KMS-11 (cell line): Measurements from ENCODE around the gene ACTRT1.

Experiments
- H2AFZ ChIP-seq: fragments of 200-600 bp; sonication (generic); 2 replicates; pipeline ENCODE4 v1.6.1; 2016; ENCODE audit warnings: antibody characterized with exemption, mixed run types, low read depth
- H3K27ac ChIP-seq: fragments of 200-600 bp; sonication (generic); 2 replicates; pipeline ENCODE4 v1.6.1; 2016; ENCODE audit warnings: mild to moderate bottlenecking, mixed run types
- H3K27me3 ChIP-seq: fragments of 200-600 bp; sonication (generic); 2 replicates; pipeline ENCODE4 v1.6.1; 2017; ENCODE audit warnings: mild to moderate bottlenecking, low read depth, mixed run types, moderate library complexity; ENCODE audit not compliant: insufficient read depth
- H3K36me3 ChIP-seq: fragments of 200-600 bp; sonication (generic); 2 replicates; pipeline ENCODE4 v1.6.1; 2017; ENCODE audit warnings: mild to moderate bottlenecking, mixed run types; ENCODE audit not compliant: insufficient read depth
- H3K4me1 ChIP-seq: fragments of 200-600 bp; sonication (generic); 2 replicates; pipeline ENCODE4 v1.6.1; 2016; ENCODE audit warnings: mild to moderate bottlenecking, low read depth, mixed run types; ENCODE audit not compliant: poor library complexity, severe bottlenecking
- H3K4me2 ChIP-seq: fragments of 200-600 bp; sonication (generic); 2 replicates; pipeline ENCODE4 v1.7.0; 2016; ENCODE audit warnings: mild to moderate bottlenecking, mixed run types
- H3K4me3 ChIP-seq: fragments of 200-600 bp; sonication (generic); IDR thresholded peaks from 2 replicates; pipeline ENCODE4 v1.6.1; 2017; ENCODE audit warnings: low read depth, low read length, mixed read lengths; ENCODE audit not compliant: insufficient read depth
- H3K79me2 ChIP-seq: fragments of 200-600 bp; sonication (generic); 2 replicates; pipeline ENCODE4 v1.6.1; 2016; ENCODE audit warnings: low read depth, mixed run types; ENCODE audit not compliant: insufficient read depth
- H3K9ac ChIP-seq: fragments of 200-600 bp; sonication (generic); 2 replicates; pipeline ENCODE4 v1.6.1; 2016; ENCODE audit warnings: mild to moderate bottlenecking, mixed run types
- H4K20me1 ChIP-seq: fragments of 200-600 bp; sonication (generic); 2 replicates; pipeline ENCODE4 v1.6.1; 2016; ENCODE audit warnings: mild to moderate bottlenecking, mixed run types; ENCODE audit not compliant: insufficient read depth
- TF ChIP-seq, protein P1 (sequence below): fragments of 200-600 bp; sonication (generic); conservative IDR thresholded peaks from 2 replicates; pipeline ENCODE4 v1.6.1; 2017; ENCODE audit warnings: low read depth, mild to moderate bottlenecking, antibody characterized with exemption, low read length, moderate library complexity, mixed read lengths

The ACTRT1 gene

DNA sequence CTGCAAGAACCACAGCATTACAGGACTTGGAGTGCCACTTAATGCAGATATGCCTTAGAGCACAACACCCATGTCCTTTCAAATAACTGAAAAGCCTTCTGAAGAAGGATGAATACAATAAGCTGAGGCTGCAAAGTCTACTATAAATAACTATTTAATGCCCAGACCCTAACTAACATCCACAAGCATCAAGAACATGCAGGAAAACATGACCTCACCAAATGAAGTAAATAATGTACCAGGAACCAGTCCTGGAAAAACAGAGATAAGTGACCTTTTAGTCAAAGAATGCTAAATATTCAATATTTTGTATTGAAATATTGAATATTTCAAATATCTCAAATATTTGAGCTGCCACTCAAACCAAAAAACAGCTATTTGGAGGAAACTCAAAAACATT, 16.9 kb downstream of the ACTRT1 start:
- H3K36me3 ChIP-seq: no peaks in the 10 kb centered on the region
- H3K4me1 ChIP-seq: no peaks in the 10 kb centered on the region
- no peak overlapping the region for H3K4me2 ChIP-seq
- H3K27me3 ChIP-seq: no peaks in the 10 kb centered on the region
- no peak overlapping the region for H3K9ac ChIP-seq
- H3K79me2 ChIP-seq: no peaks in the 10 kb centered on the region
- H4K20me1 ChIP-seq: no peaks in the 10 kb centered on the region
- H3K4me3 ChIP-seq: no peak overlapping the region
- H2AFZ ChIP-seq: no peak overlapping the region
- no peak overlapping the region for H3K27ac ChIP-seq
- TF ChIP-seq, protein P1, sequence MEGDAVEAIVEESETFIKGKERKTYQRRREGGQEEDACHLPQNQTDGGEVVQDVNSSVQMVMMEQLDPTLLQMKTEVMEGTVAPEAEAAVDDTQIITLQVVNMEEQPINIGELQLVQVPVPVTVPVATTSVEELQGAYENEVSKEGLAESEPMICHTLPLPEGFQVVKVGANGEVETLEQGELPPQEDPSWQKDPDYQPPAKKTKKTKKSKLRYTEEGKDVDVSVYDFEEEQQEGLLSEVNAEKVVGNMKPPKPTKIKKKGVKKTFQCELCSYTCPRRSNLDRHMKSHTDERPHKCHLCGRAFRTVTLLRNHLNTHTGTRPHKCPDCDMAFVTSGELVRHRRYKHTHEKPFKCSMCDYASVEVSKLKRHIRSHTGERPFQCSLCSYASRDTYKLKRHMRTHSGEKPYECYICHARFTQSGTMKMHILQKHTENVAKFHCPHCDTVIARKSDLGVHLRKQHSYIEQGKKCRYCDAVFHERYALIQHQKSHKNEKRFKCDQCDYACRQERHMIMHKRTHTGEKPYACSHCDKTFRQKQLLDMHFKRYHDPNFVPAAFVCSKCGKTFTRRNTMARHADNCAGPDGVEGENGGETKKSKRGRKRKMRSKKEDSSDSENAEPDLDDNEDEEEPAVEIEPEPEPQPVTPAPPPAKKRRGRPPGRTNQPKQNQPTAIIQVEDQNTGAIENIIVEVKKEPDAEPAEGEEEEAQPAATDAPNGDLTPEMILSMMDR: no peak

DNA sequence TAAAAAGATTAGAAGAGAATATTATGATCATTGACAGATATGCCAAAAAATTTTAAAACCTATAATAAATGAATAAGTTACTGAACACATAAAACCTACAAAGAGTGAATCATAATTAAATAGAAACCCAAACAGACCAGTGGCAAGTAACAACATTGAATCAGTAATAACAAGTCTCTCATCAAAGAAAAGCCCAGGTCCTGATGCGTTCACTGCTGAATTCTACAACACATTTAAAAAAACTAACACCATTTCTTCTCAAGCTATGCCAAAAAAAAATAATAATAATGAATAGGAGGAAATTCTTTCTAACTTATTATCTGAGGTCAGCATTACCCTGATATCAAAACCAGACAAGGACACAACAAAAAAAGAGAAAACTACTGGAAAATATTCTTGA, 30.6 kb downstream of the ACTRT1 start:
- Histone ChIP-seq H3K4me2 (no peak overlapping the region), H3K27me3 (no peaks in the 10 kb centered on the region)

DNA sequence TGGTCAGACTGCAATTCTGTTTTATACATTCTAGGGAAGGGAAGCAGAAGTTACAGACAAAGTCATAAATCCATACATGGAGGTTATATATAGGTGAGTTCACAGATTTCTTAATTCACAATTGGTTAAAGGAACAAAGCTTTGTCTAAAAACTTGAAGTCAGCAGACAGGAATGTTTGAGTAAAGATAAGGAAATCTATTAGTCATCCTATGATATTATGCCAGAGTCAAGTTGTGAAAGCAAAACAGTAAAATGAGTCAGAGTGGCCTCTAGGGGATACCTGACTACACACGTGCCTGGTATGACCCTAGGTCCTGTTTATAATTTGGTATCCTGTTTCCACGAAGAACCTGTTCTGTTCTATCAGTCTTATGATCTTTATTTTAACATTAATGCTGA, 31.5 kb downstream of the ACTRT1 start:
- Histone ChIP-seq H3K27ac (no peak overlapping the region), H2AFZ (no peak overlapping the region), H3K9ac (no peak overlapping the region), H3K79me2 (no peaks in the 10 kb centered on the region), H3K4me2 (no peak overlapping the region), H3K36me3 (no peaks in the 10 kb centered on the region), H3K4me1 (no peaks in the 10 kb centered on the region), H4K20me1 (no peaks in the 10 kb centered on the region), H3K4me3 (no peak overlapping the region), H3K27me3 (no peaks in the 10 kb centered on the region)
- TF ChIP-seq, protein P1: no peak

More for the DNA sequence above, 30.6 kb downstream of the ACTRT1 start:
- Histone ChIP-seq H3K4me1 (no peaks in the 10 kb centered on the region), H3K4me3 (no peak overlapping the region), H3K27ac (no peak overlapping the region), H3K9ac (no peak overlapping the region), H2AFZ (no peak overlapping the region), H4K20me1 (no peaks in the 10 kb centered on the region), H3K36me3 (no peaks in the 10 kb centered on the region), H3K79me2 (no peaks in the 10 kb centered on the region)
- TF ChIP-seq, protein P1: no peak

DNA sequence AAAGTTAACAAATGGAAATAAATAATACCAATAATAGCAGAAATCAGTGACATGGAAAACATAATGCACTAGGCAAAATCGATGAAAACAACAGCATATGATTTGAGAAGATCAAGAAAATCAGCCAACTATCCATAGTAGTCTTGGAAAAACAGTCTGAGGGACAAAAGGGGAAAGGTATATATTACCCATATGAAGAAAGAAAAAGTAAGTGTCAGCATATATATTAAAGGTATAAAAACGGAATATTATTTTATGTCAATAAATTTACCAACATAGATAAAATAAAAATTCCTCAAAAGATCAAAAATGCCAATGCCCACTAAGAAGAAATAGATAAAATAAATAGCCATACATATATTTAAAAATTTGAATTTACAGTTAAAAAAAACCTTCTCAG, 33.0 kb downstream of the ACTRT1 start:
- Histone ChIP-seq H3K9ac (no peak overlapping the region), H3K4me3 (no peak overlapping the region), H3K27ac (no peak overlapping the region), H3K4me1 (no peaks in the 10 kb centered on the region), H4K20me1 (no peaks in the 10 kb centered on the region), H3K27me3 (no peaks in the 10 kb centered on the region), H3K4me2 (no peak overlapping the region), H3K36me3 (no peaks in the 10 kb centered on the region), H3K79me2 (no peaks in the 10 kb centered on the region), H2AFZ (no peak overlapping the region)
- TF ChIP-seq, protein P1: no peak

DNA sequence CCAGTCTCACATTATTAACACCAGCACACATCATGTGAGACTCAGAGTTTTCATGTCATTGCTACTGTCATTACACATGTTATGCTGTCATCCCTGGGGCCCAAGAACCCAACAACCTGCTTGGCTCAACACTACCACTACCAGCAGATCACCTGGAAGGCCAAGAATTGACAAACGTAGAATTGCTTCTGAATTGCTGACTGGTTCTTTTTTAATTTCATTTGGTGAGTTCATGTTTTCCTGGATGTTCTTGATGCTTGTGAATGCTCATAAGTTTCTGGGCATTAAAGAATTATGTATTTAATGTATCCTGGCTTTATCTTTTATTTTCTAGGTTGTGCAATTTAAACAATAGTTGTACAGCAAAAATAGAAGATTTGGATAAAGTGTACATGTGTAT, 40.2 kb downstream of the ACTRT1 start:
- no peaks in the 10 kb centered on the region for H4K20me1 ChIP-seq
- no peaks in the 10 kb centered on the region for H3K79me2 ChIP-seq
- no peak overlapping the region for H2AFZ ChIP-seq
- H3K27me3 ChIP-seq: no peaks in the 10 kb centered on the region
- TF ChIP-seq, protein P1: no peak
- H3K36me3 ChIP-seq: no peaks in the 10 kb centered on the region
- no peaks in the 10 kb centered on the region for H3K4me1 ChIP-seq
- no peak overlapping the region for H3K4me3 ChIP-seq
- H3K27ac ChIP-seq: no peak overlapping the region
- H3K4me2 ChIP-seq: no peak overlapping the region
- H3K9ac ChIP-seq: no peak overlapping the region
